HUES48 (cell line): ENCODE results near the gene GBA3.

Experiments used
- H3K27ac ChIP-seq: one replicate; pipeline ENCODE4 v1.7.0; 2013; ENCODE audit warnings: low read depth, low read length, inconsistent platforms
- H3K27me3 ChIP-seq: 2 replicates; pipeline ENCODE4 v1.6.1; 2013; ENCODE audit warnings: mild to moderate bottlenecking, low read length; ENCODE audit not compliant: control insufficient read depth, insufficient read depth
- H3K36me3 ChIP-seq: 2 replicates; pipeline ENCODE4 v1.6.1; 2013; ENCODE audit warnings: low read length; ENCODE audit not compliant: control insufficient read depth, insufficient read depth
- H3K4me1 ChIP-seq: 2 replicates; pipeline ENCODE4 v1.6.1; 2013; ENCODE audit warnings: mild to moderate bottlenecking, low read length; ENCODE audit not compliant: control insufficient read depth, insufficient read depth
- H3K4me3 ChIP-seq: 2 replicates; pipeline ENCODE4 v1.5.1; 2013; ENCODE audit warnings: mild to moderate bottlenecking, low read depth, low read length
- H3K9ac ChIP-seq: 2 replicates; pipeline ENCODE4 v1.6.1; 2013; ENCODE audit warnings: mild to moderate bottlenecking, low read depth, low read length, moderate library complexity
- H3K9me3 ChIP-seq: 2 replicates; pipeline ENCODE4 v1.6.1; 2013; ENCODE audit warnings: low read length; ENCODE audit not compliant: control insufficient read depth, insufficient read depth

The GBA3 gene

GRCh38 chr4:22695029-22695428 is 2.3 kb downstream of the GBA3 start:
- H3K9ac ChIP-seq: no peak overlapping the region
- H3K27ac ChIP-seq: no peak overlapping the region
- no peaks in the 10 kb centered on the region for H3K27me3 ChIP-seq
- H3K36me3 ChIP-seq: no peaks in the 10 kb centered on the region
- no peaks in the 10 kb centered on the region for H3K9me3 ChIP-seq
- no peaks in the 10 kb centered on the region for H3K4me1 ChIP-seq
- H3K4me3 ChIP-seq: no peak overlapping the region

- Histone ChIP-seq H3K4me3 (no peak overlapping the region), H3K36me3 (no peaks in the 10 kb centered on the region), H3K9ac (no peak overlapping the region), H3K27me3 (no peaks in the 10 kb centered on the region), H3K4me1 (no peaks in the 10 kb centered on the region), H3K27ac (no peak overlapping the region), H3K9me3 (no peaks in the 10 kb centered on the region)
Observed at GRCh38 chr4:22695917-22696316, 3.2 kb downstream of the GBA3 start.

- Histone ChIP-seq H3K9ac (no peak overlapping the region), H3K4me1 (no peaks in the 10 kb centered on the region), H3K9me3 (no peaks in the 10 kb centered on the region), H3K27ac (no peak overlapping the region), H3K27me3 (no peaks in the 10 kb centered on the region), H3K36me3 (no peaks in the 10 kb centered on the region), H3K4me3 (no peak overlapping the region)
Observed at GRCh38 chr4:22703912-22704311, 11.2 kb downstream of the GBA3 start.

GRCh38 chr4:22707390-22707789 is 14.7 kb downstream of the GBA3 start:
- Histone ChIP-seq H3K4me1 (no peaks in the 10 kb centered on the region), H3K9ac (no peak overlapping the region), H3K27ac (no peak overlapping the region), H3K36me3 (no peaks in the 10 kb centered on the region), H3K27me3 (no peaks in the 10 kb centered on the region), H3K9me3 (no peaks in the 10 kb centered on the region), H3K4me3 (no peak overlapping the region)

- Histone ChIP-seq H3K4me1 (no peaks in the 10 kb centered on the region), H3K27me3 (no peaks in the 10 kb centered on the region), H3K4me3 (no peak overlapping the region), H3K9me3 (no peaks in the 10 kb centered on the region), H3K36me3 (no peaks in the 10 kb centered on the region), H3K27ac (no peak overlapping the region), H3K9ac (no peak overlapping the region)
Observed at GRCh38 chr4:22708961-22709360, 16.2 kb downstream of the GBA3 start.

DNA sequence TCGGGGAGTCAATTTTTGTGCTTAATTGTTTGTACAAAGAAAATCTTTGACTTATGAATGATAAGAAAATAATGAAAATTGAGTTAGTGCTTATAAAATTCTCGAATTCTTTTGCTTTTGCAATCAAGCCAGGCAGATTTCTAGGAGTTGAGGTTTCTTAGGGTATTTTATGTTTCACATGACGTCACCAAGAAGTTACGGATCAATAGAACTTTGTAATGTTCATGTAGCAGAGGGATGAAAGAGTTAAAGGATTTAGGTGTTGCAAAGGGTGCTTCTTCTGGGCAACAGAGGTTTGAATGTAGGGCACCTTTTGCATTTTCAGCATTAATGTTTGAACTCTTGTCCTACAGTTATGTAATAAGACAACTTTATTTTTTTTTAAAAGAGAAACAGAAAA is 19.4 kb downstream of the GBA3 start:
- Histone ChIP-seq H3K27ac (no peak overlapping the region), H3K36me3 (no peaks in the 10 kb centered on the region), H3K4me3 (no peak overlapping the region), H3K27me3 (no peaks in the 10 kb centered on the region), H3K9me3 (no peaks in the 10 kb centered on the region), H3K4me1 (no peaks in the 10 kb centered on the region), H3K9ac (no peak overlapping the region)

DNA sequence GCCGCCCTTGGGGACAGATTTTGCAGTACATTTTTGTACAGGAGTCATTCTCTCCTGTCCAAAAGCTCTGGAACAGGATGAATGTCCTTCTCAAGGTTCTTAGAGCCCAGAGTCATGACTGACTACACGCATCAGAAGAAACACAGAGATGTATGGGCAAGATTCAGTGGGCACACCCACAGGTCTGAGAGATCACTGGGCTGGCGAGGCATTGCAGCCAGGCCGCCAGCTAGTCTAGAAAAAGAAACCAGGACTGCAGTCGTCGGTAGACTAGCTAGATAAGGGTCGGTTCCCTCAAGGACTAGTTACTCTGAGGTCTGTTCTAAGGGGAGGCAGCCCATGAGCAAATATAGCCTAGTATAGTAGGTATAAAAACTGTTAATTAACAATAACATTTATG is 19.8 kb downstream of the GBA3 start:
- Histone ChIP-seq H3K27ac (no peak overlapping the region), H3K4me1 (no peaks in the 10 kb centered on the region), H3K9me3 (no peaks in the 10 kb centered on the region), H3K9ac (no peak overlapping the region), H3K4me3 (no peak overlapping the region), H3K36me3 (no peaks in the 10 kb centered on the region), H3K27me3 (no peaks in the 10 kb centered on the region)

DNA sequence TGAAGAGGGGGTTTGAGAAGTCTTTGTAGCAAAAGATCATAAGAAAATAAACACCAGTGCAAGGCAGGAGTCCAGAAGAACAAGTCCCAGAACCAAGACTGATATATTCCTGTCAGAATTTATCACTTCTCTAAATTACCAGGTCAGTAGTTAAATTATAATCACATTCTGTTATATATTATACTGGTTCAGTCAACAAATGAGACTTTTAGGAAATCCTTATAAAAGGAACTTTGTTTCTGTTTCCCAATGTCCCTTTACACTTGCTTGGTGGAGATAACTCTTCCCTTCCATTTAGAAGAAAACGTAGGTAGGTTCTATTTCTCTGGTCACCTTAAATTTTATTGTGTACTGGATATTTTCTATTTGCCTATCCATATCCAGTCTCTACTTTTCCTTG is 21.1 kb downstream of the GBA3 start:
- Histone ChIP-seq H3K36me3 (no peaks in the 10 kb centered on the region), H3K9me3 (no peaks in the 10 kb centered on the region), H3K4me3 (no peak overlapping the region), H3K4me1 (no peaks in the 10 kb centered on the region), H3K9ac (no peak overlapping the region), H3K27ac (no peak overlapping the region), H3K27me3 (no peaks in the 10 kb centered on the region)

DNA sequence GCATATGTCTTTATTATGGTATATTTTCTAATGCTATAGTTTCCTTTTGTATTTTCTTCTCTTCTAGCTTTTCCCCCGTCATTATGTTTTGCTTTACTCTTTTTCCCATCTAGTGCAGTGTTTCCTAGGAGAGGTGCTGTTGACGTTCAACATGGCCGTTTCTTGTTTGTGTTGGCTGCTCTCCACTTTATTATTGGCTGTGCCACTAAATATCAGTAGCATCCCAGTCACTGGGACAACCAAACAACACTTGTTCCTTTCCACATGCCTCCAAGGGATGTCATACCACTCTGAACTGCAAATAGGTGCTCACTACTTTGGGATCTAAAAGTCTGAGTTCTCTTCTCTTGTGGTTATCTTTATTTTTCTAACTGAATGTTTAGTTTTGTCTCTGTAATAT is 26.5 kb downstream of the GBA3 start:
- H3K4me3 ChIP-seq: no peak overlapping the region
- no peak overlapping the region for H3K27ac ChIP-seq
- H3K36me3 ChIP-seq: no peaks in the 10 kb centered on the region
- H3K9me3 ChIP-seq: no peaks in the 10 kb centered on the region
- H3K4me1 ChIP-seq: no peaks in the 10 kb centered on the region
- no peak overlapping the region for H3K9ac ChIP-seq
- no peaks in the 10 kb centered on the region for H3K27me3 ChIP-seq

- H3K36me3 ChIP-seq: no peaks in the 10 kb centered on the region
- no peaks in the 10 kb centered on the region for H3K4me1 ChIP-seq
- H3K27me3 ChIP-seq: no peaks in the 10 kb centered on the region
- H3K9ac ChIP-seq: no peak overlapping the region
- H3K4me3 ChIP-seq: no peak overlapping the region
- H3K9me3 ChIP-seq: no peaks in the 10 kb centered on the region
- no peak overlapping the region for H3K27ac ChIP-seq
Observed at GRCh38 chr4:22720091-22720490, 27.4 kb downstream of the GBA3 start.

DNA sequence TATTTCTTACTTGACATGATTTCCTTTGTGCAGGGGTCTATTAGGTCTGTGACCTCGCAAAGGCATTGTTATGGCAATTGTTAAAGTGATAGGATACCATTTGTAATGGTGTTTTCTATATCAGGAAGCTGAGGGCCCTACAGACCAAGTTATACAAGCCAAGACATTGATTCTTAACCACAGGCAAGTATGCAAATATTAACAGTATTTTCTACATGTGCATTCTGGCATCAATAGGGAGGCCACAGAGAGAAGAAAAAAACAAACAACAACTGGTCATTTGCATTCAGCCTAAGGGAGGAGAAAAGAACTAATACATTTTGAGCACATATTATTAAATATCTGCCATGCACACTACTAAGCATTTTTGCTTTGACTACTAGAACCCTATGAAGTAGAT is 28.5 kb downstream of the GBA3 start:
- H3K4me1 ChIP-seq: no peaks in the 10 kb centered on the region

DNA sequence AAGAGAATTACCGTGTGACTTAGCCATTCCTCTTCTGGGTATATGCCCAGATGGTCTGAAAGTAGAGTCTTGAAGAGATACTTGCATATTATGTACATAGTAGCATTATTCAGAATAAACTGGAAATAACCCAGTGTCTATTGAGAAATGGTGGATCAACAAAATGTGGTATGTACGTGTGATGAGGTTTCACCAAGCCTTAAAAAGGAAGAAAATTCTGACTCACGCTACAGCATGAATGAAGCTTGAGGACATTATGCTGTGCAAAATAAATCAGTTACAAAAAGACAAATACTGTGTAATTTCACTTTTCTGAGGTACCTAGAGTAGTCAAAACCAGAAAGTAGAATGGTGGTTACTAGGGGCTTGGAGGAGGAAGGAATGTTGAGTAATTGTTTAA is 37.3 kb downstream of the GBA3 start:
- no peaks in the 10 kb centered on the region for H3K36me3 ChIP-seq
- no peak overlapping the region for H3K4me3 ChIP-seq
- H3K4me1 ChIP-seq: peaks cover 5% of the 10 kb centered on the region
- no peak overlapping the region for H3K9ac ChIP-seq
- no peaks in the 10 kb centered on the region for H3K9me3 ChIP-seq
- no peak overlapping the region for H3K27ac ChIP-seq
- H3K27me3 ChIP-seq: no peaks in the 10 kb centered on the region

More for the DNA sequence above, 28.5 kb downstream of the GBA3 start:
- no peaks in the 10 kb centered on the region for H3K27me3 ChIP-seq
- H3K36me3 ChIP-seq: no peaks in the 10 kb centered on the region
- no peak overlapping the region for H3K9ac ChIP-seq
- H3K4me3 ChIP-seq: no peak overlapping the region
- no peak overlapping the region for H3K27ac ChIP-seq
- H3K9me3 ChIP-seq: no peaks in the 10 kb centered on the region
